ENCODE results near the gene MTARC1.

GRCh38 chr1:220784751-220785150, 2.0 kb upstream of the MTARC1 start:
- TF ChIP-seq CTCF (IDR thresholded peaks at IDR 0.05; ENCODE audit: insufficient read depth, low read length) (no peak), REST (IDR thresholded peaks at IDR 0.05; ENCODE audit: insufficient replicate concordance, low read depth) (no peak)
